Epithelial cell of proximal tubule (primary cell): ENCODE measurements around the gene TTLL10. TPM values are rescaled to one million over a fixed set of nuclear protein-coding genes. Genes with fewer than 3 reads are reported as not detected.

Experiments used
- DNase-seq: peaks from one replicate; pipeline ENCODE4 v3.0.0-alpha.2; 2011; ENCODE audit warnings: low read depth
- H3K4me3 ChIP-seq: 2 replicates; pipeline ENCODE4 v1.5.1; 2011; ENCODE audit warnings: low read depth, mild to moderate bottlenecking, low read length
- total RNA-seq: library from RNA; depleted of rRNA; stranded (reverse); fragments of >200 nt; gene quantifications from 2 replicates; pipeline ENCODE4 v1.2.3, GENCODE V29; 2015
- TF ChIP-seq, protein P1 (sequence below): conservative IDR thresholded peaks from 2 replicates; pipeline ENCODE4 v1.5.1; 2012; ENCODE audit warnings: low read depth, mild to moderate bottlenecking, low read length

TTLL10 gene
- total RNA-seq, 1 donor from 2014 or later = not detected

DNA sequence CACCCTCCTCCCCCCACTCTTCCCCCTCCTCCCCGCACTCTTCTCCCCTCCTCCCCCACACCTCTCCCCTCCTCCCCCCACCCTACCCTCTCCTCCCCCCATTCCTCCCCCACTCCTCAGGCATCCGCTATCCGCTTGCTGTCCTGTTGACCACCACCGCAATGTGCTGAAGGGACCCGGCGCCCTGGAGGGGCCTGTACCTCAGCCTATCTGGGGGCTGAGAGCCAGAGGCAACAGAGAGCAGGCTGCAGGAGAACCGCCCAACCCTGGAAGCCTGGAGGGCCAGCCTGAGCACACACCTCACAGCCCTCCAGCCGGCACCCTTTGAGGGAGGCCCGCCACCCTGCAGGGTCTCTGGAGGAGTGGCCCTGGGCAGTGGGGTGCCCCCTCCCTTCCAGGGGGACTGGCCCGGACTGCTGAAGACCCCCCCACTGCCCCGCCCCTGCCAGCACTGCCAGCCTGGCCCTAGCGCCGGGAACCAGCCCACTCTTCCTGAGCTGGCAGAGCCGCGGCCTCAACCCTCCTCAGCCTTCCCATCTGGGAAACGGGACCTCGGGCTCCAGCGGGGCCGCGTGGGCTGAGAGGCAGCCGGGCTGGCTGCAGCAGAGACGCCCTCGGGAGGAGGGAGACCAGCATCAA is 71.6 kb downstream of the TTLL10 start:
- TF ChIP-seq, protein P1, sequence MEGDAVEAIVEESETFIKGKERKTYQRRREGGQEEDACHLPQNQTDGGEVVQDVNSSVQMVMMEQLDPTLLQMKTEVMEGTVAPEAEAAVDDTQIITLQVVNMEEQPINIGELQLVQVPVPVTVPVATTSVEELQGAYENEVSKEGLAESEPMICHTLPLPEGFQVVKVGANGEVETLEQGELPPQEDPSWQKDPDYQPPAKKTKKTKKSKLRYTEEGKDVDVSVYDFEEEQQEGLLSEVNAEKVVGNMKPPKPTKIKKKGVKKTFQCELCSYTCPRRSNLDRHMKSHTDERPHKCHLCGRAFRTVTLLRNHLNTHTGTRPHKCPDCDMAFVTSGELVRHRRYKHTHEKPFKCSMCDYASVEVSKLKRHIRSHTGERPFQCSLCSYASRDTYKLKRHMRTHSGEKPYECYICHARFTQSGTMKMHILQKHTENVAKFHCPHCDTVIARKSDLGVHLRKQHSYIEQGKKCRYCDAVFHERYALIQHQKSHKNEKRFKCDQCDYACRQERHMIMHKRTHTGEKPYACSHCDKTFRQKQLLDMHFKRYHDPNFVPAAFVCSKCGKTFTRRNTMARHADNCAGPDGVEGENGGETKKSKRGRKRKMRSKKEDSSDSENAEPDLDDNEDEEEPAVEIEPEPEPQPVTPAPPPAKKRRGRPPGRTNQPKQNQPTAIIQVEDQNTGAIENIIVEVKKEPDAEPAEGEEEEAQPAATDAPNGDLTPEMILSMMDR = no peak
- DNase-seq = no peak
- no peak overlapping the region for H3K4me3 ChIP-seq

DNA sequence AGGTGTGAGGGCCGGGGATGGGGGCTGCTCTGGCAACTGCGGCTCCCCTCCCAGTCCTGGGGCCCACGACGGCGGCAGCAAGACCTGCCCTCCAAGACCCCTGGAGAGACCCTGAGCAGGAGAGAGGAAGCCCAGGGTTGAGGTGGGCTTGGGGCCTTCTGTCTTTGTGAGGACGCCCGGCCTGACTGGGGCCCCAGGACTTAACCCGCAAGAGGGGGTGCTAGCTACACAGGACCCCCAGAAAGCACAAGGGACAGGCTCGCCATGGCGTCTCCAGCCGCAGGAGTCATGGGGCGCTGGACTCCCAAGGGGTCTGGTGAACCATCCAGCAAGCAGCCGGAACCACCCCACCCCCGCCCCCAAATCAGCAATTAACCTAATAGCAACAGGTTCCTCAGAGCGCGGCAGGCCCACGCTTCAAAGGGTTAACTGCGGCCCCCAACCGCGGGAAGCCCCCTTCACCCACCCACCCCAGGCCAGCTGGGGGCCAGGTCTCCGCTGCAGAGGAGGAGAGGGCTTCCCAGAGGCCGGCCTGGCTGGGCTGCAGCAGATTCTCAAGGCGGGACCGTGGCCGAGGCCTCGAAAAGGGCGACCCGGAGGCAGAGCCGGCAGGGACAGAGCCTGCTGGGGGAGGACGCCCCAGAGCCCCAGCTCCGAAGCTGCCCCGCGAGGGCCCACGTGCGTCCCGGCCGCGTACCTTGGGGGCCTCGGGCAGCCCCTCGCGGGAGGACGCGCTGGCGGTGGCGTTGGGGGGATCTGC is 72.3 kb downstream of the TTLL10 start:
- H3K4me3 ChIP-seq = no peak overlapping the region
- no peak for DNase-seq
- TF ChIP-seq, protein P1 = no peak

DNA sequence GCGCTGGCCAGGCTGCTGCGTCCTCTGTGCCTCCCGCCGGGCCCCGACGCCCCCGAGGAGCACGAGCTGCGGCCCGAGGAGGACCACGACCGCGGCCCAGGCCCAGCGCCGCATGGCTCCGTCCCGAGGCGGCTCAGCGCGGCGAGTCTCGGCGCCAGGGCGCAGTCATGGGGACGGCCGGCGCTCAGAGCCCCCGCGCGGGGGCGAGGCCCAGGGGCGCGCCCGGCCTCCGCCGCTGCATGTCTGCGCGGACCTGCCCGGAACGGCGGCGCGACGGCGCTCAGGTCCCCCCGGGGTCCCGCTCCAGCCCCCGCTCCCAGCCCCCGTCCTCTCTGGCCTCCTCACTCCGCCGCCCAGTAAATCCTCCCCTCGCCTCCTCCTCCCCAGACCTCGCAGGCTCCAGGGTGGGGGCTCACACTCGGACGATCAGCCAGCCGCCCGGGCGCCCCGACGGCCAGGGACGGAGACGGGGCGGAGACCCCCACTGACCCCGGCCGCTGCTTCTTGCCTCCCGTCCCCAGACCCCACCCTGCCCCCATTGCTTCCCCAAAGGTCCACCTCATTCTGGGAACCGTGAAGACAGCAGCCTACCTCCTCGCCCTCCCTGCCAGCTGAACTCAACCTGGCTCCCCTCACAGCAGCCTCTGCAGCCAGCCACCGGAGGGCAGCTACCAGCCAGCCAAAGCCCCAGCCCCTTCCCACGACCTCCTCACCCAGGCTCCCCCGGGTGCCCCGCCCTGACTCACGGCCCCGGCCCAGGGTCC is 73.1 kb downstream of the TTLL10 start, which contains the start of gene C1QTNF12:
TSS of gene C1QTNF12 (minus strand) at position 146 of the 764 bp plus-strand sequence. CDS start at position 114, 32 bp downstream.
- no peak within 1 kb of the TSS for H3K4me3 ChIP-seq
- no peak for DNase-seq
- TF ChIP-seq, protein P1 = no peak

DNA sequence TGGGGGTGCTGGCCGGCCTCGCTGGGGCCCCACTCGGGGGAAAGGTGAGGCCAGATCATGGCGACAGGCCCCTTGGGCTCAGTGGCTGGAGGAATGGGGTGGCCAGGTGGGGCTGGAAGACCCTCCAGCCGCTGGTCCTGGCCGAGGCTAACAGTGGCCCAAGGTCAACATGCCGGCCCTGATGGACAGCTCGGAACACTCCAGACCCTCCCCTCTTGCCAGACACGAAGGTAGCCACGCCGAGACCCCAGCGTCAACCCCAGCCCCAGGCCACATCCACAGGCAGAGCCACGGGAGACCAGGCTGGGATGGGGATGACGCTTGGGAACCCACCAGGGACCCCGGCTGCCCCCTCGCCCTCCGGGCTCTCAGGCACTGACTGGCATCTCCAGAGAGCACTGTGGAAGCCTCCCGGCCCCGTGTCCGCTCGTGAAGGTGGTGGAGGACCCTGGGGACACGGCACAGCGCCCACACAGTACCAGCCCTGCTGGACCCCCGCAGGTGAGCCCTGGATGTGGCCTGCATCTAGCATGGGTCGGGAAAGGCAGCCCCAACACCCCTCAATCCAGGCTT is 73.7 kb downstream of the TTLL10 start:
- TF ChIP-seq, protein P1 = no peak
- H3K4me3 ChIP-seq = no peak overlapping the region
- DNase-seq = no peak

Other genes starting within 250 kb of the TTLL10 start
- 0.51 and 3.5 TPM in 2 replicates for gene SAMD11, start 250.0 kb upstream of the TTLL10 start, total RNA-seq
- gene NOC2L, start 214.6 kb upstream of the TTLL10 start, total RNA-seq = 73.9 and 132 TPM in 2 replicates
- 11.9 and 33.3 TPM in 2 replicates for gene KLHL17, start 213.3 kb upstream of the TTLL10 start, total RNA-seq
- gene PLEKHN1, start 207.4 kb upstream of the TTLL10 start, total RNA-seq = 3.1 and 6.8 TPM in 2 replicates
- gene PERM1, start 191.8 kb upstream of the TTLL10 start, total RNA-seq = not detected in 2 replicates
- 141 and 193 TPM in 2 replicates for gene HES4, start 173.8 kb upstream of the TTLL10 start, total RNA-seq
- 66.0 and 75.6 TPM in 2 replicates for gene ISG15, start 160.4 kb upstream of the TTLL10 start, total RNA-seq
- gene AGRN, start 153.8 kb upstream of the TTLL10 start, total RNA-seq = 261 and 462 TPM in 2 replicates
- 0.36 and 1.6 TPM in 2 replicates for gene RNF223, start 99.6 kb upstream of the TTLL10 start, total RNA-seq
- 20.2 and 24.9 TPM in 2 replicates for gene C1orf159, start 57.8 kb upstream of the TTLL10 start, total RNA-seq
- 0.65 and 3.1 TPM in 2 replicates for gene TNFRSF18, start 32.7 kb downstream of the TTLL10 start, total RNA-seq
- 0.36 and 0.40 TPM in 2 replicates for gene TNFRSF4, start 40.3 kb downstream of the TTLL10 start, total RNA-seq
- 149 and 156 TPM in 2 replicates for gene SDF4, start 58.1 kb downstream of the TTLL10 start, total RNA-seq
- 34.1 and 36.6 TPM in 2 replicates for gene B3GALT6, start 58.4 kb downstream of the TTLL10 start, total RNA-seq
- 1.7 and 5.1 TPM in 2 replicates for gene C1QTNF12, start 72.8 kb downstream of the TTLL10 start, total RNA-seq
- gene UBE2J2, start 100.0 kb downstream of the TTLL10 start, total RNA-seq = 49.3 and 84.1 TPM in 2 replicates
- gene SCNN1D, start 106.6 kb downstream of the TTLL10 start, total RNA-seq = 0.14 and 1.5 TPM in 2 replicates
- 21.8 and 29.1 TPM in 2 replicates for gene ACAP3, start 134.1 kb downstream of the TTLL10 start, total RNA-seq
- gene PUSL1, start 134.7 kb downstream of the TTLL10 start, total RNA-seq = 46.5 and 92.7 TPM in 2 replicates
- 58.7 and 118 TPM in 2 replicates for gene INTS11, start 150.8 kb downstream of the TTLL10 start, total RNA-seq
- gene CPTP, start 150.9 kb downstream of the TTLL10 start, total RNA-seq = 40.1 and 42.4 TPM in 2 replicates
- not detected in 2 replicates for gene TAS1R3, start 157.4 kb downstream of the TTLL10 start, total RNA-seq
- gene DVL1, start 175.5 kb downstream of the TTLL10 start, total RNA-seq = 78.6 and 113 TPM in 2 replicates
- gene MXRA8, start 184.7 kb downstream of the TTLL10 start, total RNA-seq = 43.2 and 137 TPM in 2 replicates
- 258 and 347 TPM in 2 replicates for gene AURKAIP1, start 201.3 kb downstream of the TTLL10 start, total RNA-seq
- gene CCNL2, start 225.5 kb downstream of the TTLL10 start, total RNA-seq = 47.3 and 96.3 TPM in 2 replicates
- gene MRPL20, start 233.4 kb downstream of the TTLL10 start, total RNA-seq = 150 and 246 TPM in 2 replicates
- gene ANKRD65, start 247.4 kb downstream of the TTLL10 start, total RNA-seq = 2.7 and 4.0 TPM in 2 replicates